PC-3 (cell line): ENCODE data around the gene YJU2. TPM values are rescaled to one million over a fixed set of nuclear protein-coding genes. Genes with fewer than 3 reads are reported as not detected.
A peak's percentile ranks its signal among the peaks of the same experiment; 100 is the strongest.

Experiments used
- ATAC-seq: fragments of 200-7000 bp; cut with Tn5 transposase; 2 replicates; pipeline ENCODE4 v1.9.1; 2020; ENCODE audit warnings: mild to moderate bottlenecking, moderate library complexity
- BruUV-seq: library from RNA; stranded (reverse); fragments of 400-500 nt; replicated peaks from 2 replicates; lab custom pipeline; 2021; lab: Mats Ljungman, UMichigan
- CTCF ChIA-PET: fragments of 300-600 bp; sonication (Branson Sonifier 250); formaldehyde crosslinking; loops from one replicate; lab custom pipeline; 2022; ENCODE audit warnings: antibody characterized with exemption; lab: Charles Lee
- POLR2A ChIA-PET: fragments of 300-600 bp; sonication (Branson Sonifier 250); formaldehyde crosslinking; loops from one replicate; lab custom pipeline; 2022; ENCODE audit warnings: antibody characterized with exemption; ENCODE audit not compliant: unreplicated experiment; lab: Charles Lee
- DNase-seq: peaks from one replicate; pipeline ENCODE4 v3.0.0-alpha.2; 2015
- H2AFZ ChIP-seq: fragments of 300-600 bp; sonication (generic); 2 replicates; pipeline ENCODE4 v1.6.0; 2016; ENCODE audit warnings: antibody characterized with exemption, low read length
- H3F3A ChIP-seq: fragments of 300-600 bp; sonication (generic); one replicate; pipeline ENCODE4 v1.6.0; 2017; ENCODE audit warnings: antibody characterized with exemption, low read length, control low read depth, mild to moderate bottlenecking; ENCODE audit not compliant: unreplicated experiment
- H3K27ac ChIP-seq: fragments of 300-600 bp; sonication (generic); 2 replicates; pipeline ENCODE4 v1.5.1; 2016; ENCODE audit warnings: mild to moderate bottlenecking, low read length
- H3K27me3 ChIP-seq: fragments of 300-600 bp; sonication (generic); 2 replicates; pipeline ENCODE4 v1.6.1; 2016; ENCODE audit warnings: low read length, mixed read lengths
- H3K36me3 ChIP-seq: fragments of 300-600 bp; sonication (generic); 2 replicates; pipeline ENCODE4 v1.6.1; 2016; ENCODE audit warnings: low read depth, mixed run types, low read length, mixed read lengths
- H3K4me1 ChIP-seq: fragments of 300-600 bp; sonication (generic); 2 replicates; pipeline ENCODE4 v1.5.1; 2016; ENCODE audit warnings: low read length; ENCODE audit not compliant: insufficient read depth
- H3K4me2 ChIP-seq: fragments of 300-600 bp; sonication (generic); 2 replicates; pipeline ENCODE4 v1.6.0; 2016; ENCODE audit warnings: low read length
- H3K4me3 ChIP-seq: fragments of 300-600 bp; sonication (generic); 2 replicates; pipeline ENCODE4 v1.5.1; 2016; ENCODE audit warnings: mild to moderate bottlenecking, low read length, mixed read lengths
- H3K79me2 ChIP-seq: fragments of 300-600 bp; sonication (generic); 2 replicates; pipeline ENCODE4 v1.6.1; 2017; ENCODE audit warnings: low read length, mixed read lengths
- H3K9ac ChIP-seq: fragments of 300-600 bp; sonication (generic); 2 replicates; pipeline ENCODE4 v1.6.0; 2016; ENCODE audit warnings: mild to moderate bottlenecking, low read length
- H3K9me2 ChIP-seq: fragments of 300-600 bp; sonication (generic); replicated peaks from 2 replicates; pipeline ENCODE4 v1.6.1; 2016; ENCODE audit warnings: mixed run types, low read length, mixed read lengths
- H3K9me3 ChIP-seq: fragments of 300-600 bp; sonication (generic); 2 replicates; pipeline ENCODE4 v1.6.1; 2016; ENCODE audit warnings: low read length, mixed read lengths
- H4K20me1 ChIP-seq: fragments of 300-600 bp; sonication (generic); 2 replicates; pipeline ENCODE4 v1.6.1; 2016; ENCODE audit warnings: low read length, mixed read lengths
- CTCF ChIP-seq: fragments of 300-600 bp; sonication (generic); conservative IDR thresholded peaks from 2 replicates; pipeline ENCODE4 v1.5.1; 2017; ENCODE audit warnings: antibody characterized with exemption, low read depth, mild to moderate bottlenecking, low read length
- EZH2 ChIP-seq: fragments of 300-600 bp; sonication (generic); IDR thresholded peaks from one replicate; pipeline ENCODE4 v1.6.1; 2017; ENCODE audit warnings: antibody characterized with exemption, mild to moderate bottlenecking, low read length; ENCODE audit not compliant: unreplicated experiment
- EZH2phosphoT487 ChIP-seq: fragments of 300-600 bp; sonication (generic); IDR thresholded peaks from 2 replicates; pipeline ENCODE4 v1.6.1; 2018; ENCODE audit warnings: mild to moderate bottlenecking, antibody characterized with exemption, low read length, borderline replicate concordance
- intact Hi-C: fragments of 100-400 bp; cut with micrococcal nuclease; formaldehyde crosslinking; loops from 2 replicates; pipeline ENCODE4 v1.9.0; 2023
- total RNA-seq: library from RNA; depleted of rRNA; stranded (reverse); fragments of >200 nt; gene quantifications from 2 replicates; pipeline ENCODE4 v1.2.3, GENCODE V29; 2014

Gene YJU2
- total RNA-seq, 1 experiment from 2014 or later: 33.1 TPM

- CTCF ChIA-PET: no interaction called here
- POLR2A ChIA-PET: no interaction called here
Measured at GRCh38 chr19:4303819-4304537, 57.1 kb downstream of the YJU2 start.

GRCh38 chr19:4304538-4305256 lies 57.8 kb downstream of the YJU2 start, which contains the start of gene FSD1:
Gene FSD1 (plus strand): TSS chr19:4304598. CDS start chr19:4304747, 149 bp downstream.
- no TSS peak for BruUV-seq
- Histone ChIP-seq H3K36me3 (no peaks in the 10 kb centered on the region), H3K4me2 (peak within 1 kb of the TSS; percentile 50), H3K4me3 (no peak within 1 kb of the TSS; the same call in 1 of the 2 replicates), H3K9me3 (no peaks in the 10 kb centered on the region), H3K9ac (no peak within 1 kb of the TSS), H2AFZ (no peak within 1 kb of the TSS; the same call in 1 of the 2 replicates), H3K9me2 (no peaks in the 10 kb centered on the region), H3K27me3 (no peaks in the 10 kb centered on the region), H3F3A (no peaks in the 10 kb centered on the region), H3K4me1 (no peaks in the 10 kb centered on the region), H3K27ac (no peak within 1 kb of the TSS), H3K79me2 (no peaks in the 10 kb centered on the region), H4K20me1 (no peaks in the 10 kb centered on the region)
- no peak for TF ChIP-seq CTCF
- peak; percentile 56 for DNase-seq
- intact Hi-C loops: no loop called here
- ATAC-seq: peak; percentile 87
- ChIA-PET POLR2A (no interaction called here), CTCF (no interaction called here)

More at GRCh38 chr19:4303819-4304537, 57.1 kb downstream of the YJU2 start:
- Histone ChIP-seq H3K36me3 (no peaks in the 10 kb centered on the region), H3K9me3 (no peaks in the 10 kb centered on the region), H3K4me3 (no peak overlapping the region; the same call in 1 of the 2 replicates), H3K9me2 (no peaks in the 10 kb centered on the region), H3K4me2 (peak overlapping the region; percentile 50), H3K27me3 (no peaks in the 10 kb centered on the region), H3K4me1 (no peaks in the 10 kb centered on the region), H3K79me2 (no peaks in the 10 kb centered on the region), H4K20me1 (no peaks in the 10 kb centered on the region), H3K9ac (no peak overlapping the region), H2AFZ (no peak overlapping the region; the same call in 1 of the 2 replicates), H3K27ac (no peak overlapping the region), H3F3A (no peaks in the 10 kb centered on the region)
- ATAC-seq (no peak), DNase-seq (no peak)
- no TSS peak for BruUV-seq
- TF ChIP-seq EZH2 (no peak), CTCF (no peak), EZH2phosphoT487 (no peak)
- intact Hi-C loops: no loop called here

- Histone ChIP-seq H3K4me3 (no peak overlapping the region), H3K79me2 (no peaks in the 10 kb centered on the region), H3K9me2 (no peaks in the 10 kb centered on the region), H3K4me1 (no peaks in the 10 kb centered on the region), H3K27ac (no peak overlapping the region), H3K9me3 (no peaks in the 10 kb centered on the region), H3F3A (no peaks in the 10 kb centered on the region), H3K9ac (no peak overlapping the region), H3K36me3 (no peaks in the 10 kb centered on the region), H2AFZ (no peak overlapping the region), H3K27me3 (no peaks in the 10 kb centered on the region), H4K20me1 (no peaks in the 10 kb centered on the region), H3K4me2 (no peak overlapping the region)
- no peak for TF ChIP-seq EZH2phosphoT487
- TF ChIP-seq EZH2: no peak
- TF ChIP-seq CTCF: no peak
- DNase-seq (no peak), ATAC-seq (no peak)
- ChIA-PET POLR2A (no interaction called here), CTCF (no interaction called here)
- intact Hi-C loops: no loop called here
- BruUV-seq: no TSS peak
Measured at GRCh38 chr19:4305257-4305612, 58.4 kb downstream of the YJU2 start.
